ENCODE measurements around the gene PSME3IP1.

PSME3IP1 gene

GRCh38 chr16:57105184-57105583 lies 80.7 kb downstream of the PSME3IP1 start:
- TF ChIP-seq FOXP2 (optimal IDR thresholded peaks at IDR 0.05; ENCODE audit: borderline replicate concordance, extremely low read depth, extremely low read length, insufficient read depth): no peak
- TF ChIP-seq REST (IDR thresholded peaks at IDR 0.05; ENCODE audit: insufficient read depth in 1 of 2, low read depth in 2 of 2, low read length in 2 of 2): no peak
- TF ChIP-seq TAF1 (IDR thresholded peaks at IDR 0.05; ENCODE audit: borderline replicate concordance, insufficient read depth, low read length): no peak
- TF ChIP-seq SIN3A (IDR thresholded peaks at IDR 0.05; ENCODE audit: borderline replicate concordance, insufficient read depth, low read length): no peak
- TF ChIP-seq POLR2AphosphoS5 (IDR thresholded peaks at IDR 0.05; ENCODE audit: low read depth, low read length): no peak

- TF ChIP-seq REST (IDR thresholded peaks at IDR 0.05; ENCODE audit: insufficient read depth in 1 of 2, low read depth in 2 of 2, low read length in 2 of 2): no peak
- TF ChIP-seq POLR2AphosphoS5 (IDR thresholded peaks at IDR 0.05; ENCODE audit: low read depth, low read length): no peak
- TF ChIP-seq FOXP2 (optimal IDR thresholded peaks at IDR 0.05; ENCODE audit: borderline replicate concordance, extremely low read depth, extremely low read length, insufficient read depth): no peak
- no peak for TF ChIP-seq TAF1 (IDR thresholded peaks at IDR 0.05; ENCODE audit: borderline replicate concordance, insufficient read depth, low read length)
- no peak for TF ChIP-seq SIN3A (IDR thresholded peaks at IDR 0.05; ENCODE audit: borderline replicate concordance, insufficient read depth, low read length)
Measured at GRCh38 chr16:57104706-57105105, 81.1 kb downstream of the PSME3IP1 start.

- TF ChIP-seq TAF1 (IDR thresholded peaks at IDR 0.05; ENCODE audit: borderline replicate concordance, insufficient read depth, low read length) (no peak), SIN3A (IDR thresholded peaks at IDR 0.05; ENCODE audit: borderline replicate concordance, insufficient read depth, low read length) (no peak), FOXP2 (optimal IDR thresholded peaks at IDR 0.05; ENCODE audit: borderline replicate concordance, extremely low read depth, extremely low read length, insufficient read depth) (no peak)
Measured at GRCh38 chr16:57102888-57103851, 82.7 kb downstream of the PSME3IP1 start.

All from PFSK-1 (cell line).